SU-DHL-6 (cell line): ENCODE measurements around the gene PIK3R6.

Source experiments
- H2AFZ ChIP-seq: fragments of 200-600 bp; sonication (generic); 2 replicates; pipeline ENCODE4 v1.6.1; 2014; ENCODE audit warnings: low read depth, mild to moderate bottlenecking, moderate library complexity, mixed read lengths, antibody characterized with exemption, low read length; ENCODE audit not compliant: severe bottlenecking
- H3F3A ChIP-seq: fragments of 200-600 bp; shearing (Covaris generic); 2 replicates; pipeline ENCODE4 v1.6.0; 2016; ENCODE audit warnings: antibody characterized with exemption, mild to moderate bottlenecking; ENCODE audit not compliant: insufficient read depth
- H3K27ac ChIP-seq: fragments of 200-600 bp; sonication (generic); 2 replicates; pipeline ENCODE4 v1.5.1; 2016; ENCODE audit warnings: low read depth, mild to moderate bottlenecking, low read length, moderate library complexity, mixed read lengths
- H3K27me3 ChIP-seq: fragments of 200-600 bp; sonication (generic), shearing (Covaris generic); 2 replicates; pipeline ENCODE4 v1.6.0; 2014; ENCODE audit warnings: mild to moderate bottlenecking, low read length
- H3K36me3 ChIP-seq: fragments of 200-600 bp; sonication (generic); 2 replicates; pipeline ENCODE4 v1.6.1; 2014; ENCODE audit warnings: mild to moderate bottlenecking, low read length, mixed read lengths
- H3K4me2 ChIP-seq: fragments of 300-600, 200-600 bp; shearing (Covaris generic), sonication (generic); 2 replicates; pipeline ENCODE4 v1.6.0; 2014; ENCODE audit warnings: low read length, low read depth, mild to moderate bottlenecking; ENCODE audit not compliant: poor library complexity, severe bottlenecking
- H3K4me3 ChIP-seq: fragments of 200-600 bp; sonication (generic); 2 replicates; pipeline ENCODE4 v1.5.1; 2014; ENCODE audit warnings: antibody characterized with exemption, low read length, mild to moderate bottlenecking, mixed read lengths; ENCODE audit not compliant: insufficient read depth, poor library complexity, severe bottlenecking
- H3K79me2 ChIP-seq: fragments of 200-600 bp; sonication (generic); 2 replicates; pipeline ENCODE4 v1.6.1; 2014; ENCODE audit warnings: mild to moderate bottlenecking, low read length, moderate library complexity; ENCODE audit not compliant: insufficient read depth
- H3K9ac ChIP-seq: fragments of 200-600 bp; sonication (generic); 2 replicates; pipeline ENCODE4 v1.7.0; 2014; ENCODE audit warnings: mild to moderate bottlenecking, low read length
- H3K9me2 ChIP-seq: fragments of 200-600 bp; sonication (generic); replicated peaks from 2 replicates; pipeline ENCODE4 v1.6.1; 2014; ENCODE audit warnings: low read length; ENCODE audit not compliant: insufficient read depth
- H3K9me3 ChIP-seq: fragments of 200-600 bp; sonication (generic); 2 replicates; pipeline ENCODE4 v1.6.1; 2014; ENCODE audit warnings: low read length, mixed read lengths; ENCODE audit not compliant: insufficient read depth
- H4K20me1 ChIP-seq: fragments of 200-600 bp; sonication (generic); 2 replicates; pipeline ENCODE4 v1.6.1; 2014; ENCODE audit warnings: low read depth, mild to moderate bottlenecking, antibody characterized with exemption, low read length, moderate library complexity, mixed read lengths
- EZH2phosphoT487 ChIP-seq: fragments of 200-600 bp; sonication (generic), shearing (Covaris generic); conservative IDR thresholded peaks from 2 replicates; pipeline ENCODE4 v1.6.1; 2018; ENCODE audit warnings: mild to moderate bottlenecking, antibody characterized with exemption, low read length, moderate library complexity, mixed read lengths
- TF ChIP-seq, protein P1 (sequence below): fragments of 200-600 bp; sonication (generic); IDR thresholded peaks from one replicate; pipeline ENCODE4 v1.5.1; 2017; ENCODE audit warnings: antibody characterized with exemption, mild to moderate bottlenecking, low read length, moderate library complexity; ENCODE audit not compliant: insufficient read depth, poor library complexity, severe bottlenecking

Gene PIK3R6

DNA sequence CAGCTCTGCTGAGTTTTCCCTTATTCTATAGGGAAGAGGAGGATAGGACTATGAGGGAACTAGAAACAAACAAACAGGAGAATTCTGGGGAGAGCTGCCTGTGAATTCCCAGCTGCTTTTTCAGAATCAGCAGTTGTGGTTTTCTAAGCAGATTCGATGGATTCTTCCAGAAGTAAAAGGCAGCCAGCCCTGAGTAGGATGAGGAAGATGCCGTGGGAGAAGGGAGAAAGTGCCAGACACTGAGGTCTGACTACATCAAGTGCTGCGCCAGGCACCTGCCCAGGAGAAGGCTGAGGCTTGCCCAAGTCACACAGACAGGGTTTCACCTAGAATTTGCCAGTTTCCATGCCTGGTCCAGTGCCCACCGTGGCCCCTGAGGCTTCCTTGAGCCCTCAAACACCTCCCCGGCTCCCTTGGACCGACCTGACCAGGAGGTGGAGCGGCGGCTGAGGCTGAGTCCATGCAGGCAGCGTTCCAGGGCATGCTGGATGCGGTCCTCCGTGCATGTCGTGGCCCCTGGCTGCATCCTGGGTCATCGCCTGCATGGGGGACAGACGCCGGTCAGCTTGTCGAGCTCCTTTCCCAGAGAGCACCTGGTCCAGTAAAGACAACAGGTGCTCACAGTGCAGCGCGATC is 43.6 kb upstream of the PIK3R6 start:
- Histone ChIP-seq H3F3A (no peaks in the 10 kb centered on the region), H3K4me2 (no peak overlapping the region), H3K36me3 (no peaks in the 10 kb centered on the region), H3K9me2 (no peaks in the 10 kb centered on the region), H3K9me3 (no peaks in the 10 kb centered on the region), H3K79me2 (no peaks in the 10 kb centered on the region), H3K9ac (no peak overlapping the region), H3K27ac (no peak overlapping the region), H4K20me1 (no peaks in the 10 kb centered on the region), H2AFZ (no peak overlapping the region), H3K27me3 (no peaks in the 10 kb centered on the region), H3K4me3 (no peak overlapping the region)
- no peak for TF ChIP-seq EZH2phosphoT487
- TF ChIP-seq, protein P1, sequence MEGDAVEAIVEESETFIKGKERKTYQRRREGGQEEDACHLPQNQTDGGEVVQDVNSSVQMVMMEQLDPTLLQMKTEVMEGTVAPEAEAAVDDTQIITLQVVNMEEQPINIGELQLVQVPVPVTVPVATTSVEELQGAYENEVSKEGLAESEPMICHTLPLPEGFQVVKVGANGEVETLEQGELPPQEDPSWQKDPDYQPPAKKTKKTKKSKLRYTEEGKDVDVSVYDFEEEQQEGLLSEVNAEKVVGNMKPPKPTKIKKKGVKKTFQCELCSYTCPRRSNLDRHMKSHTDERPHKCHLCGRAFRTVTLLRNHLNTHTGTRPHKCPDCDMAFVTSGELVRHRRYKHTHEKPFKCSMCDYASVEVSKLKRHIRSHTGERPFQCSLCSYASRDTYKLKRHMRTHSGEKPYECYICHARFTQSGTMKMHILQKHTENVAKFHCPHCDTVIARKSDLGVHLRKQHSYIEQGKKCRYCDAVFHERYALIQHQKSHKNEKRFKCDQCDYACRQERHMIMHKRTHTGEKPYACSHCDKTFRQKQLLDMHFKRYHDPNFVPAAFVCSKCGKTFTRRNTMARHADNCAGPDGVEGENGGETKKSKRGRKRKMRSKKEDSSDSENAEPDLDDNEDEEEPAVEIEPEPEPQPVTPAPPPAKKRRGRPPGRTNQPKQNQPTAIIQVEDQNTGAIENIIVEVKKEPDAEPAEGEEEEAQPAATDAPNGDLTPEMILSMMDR: no peak

DNA sequence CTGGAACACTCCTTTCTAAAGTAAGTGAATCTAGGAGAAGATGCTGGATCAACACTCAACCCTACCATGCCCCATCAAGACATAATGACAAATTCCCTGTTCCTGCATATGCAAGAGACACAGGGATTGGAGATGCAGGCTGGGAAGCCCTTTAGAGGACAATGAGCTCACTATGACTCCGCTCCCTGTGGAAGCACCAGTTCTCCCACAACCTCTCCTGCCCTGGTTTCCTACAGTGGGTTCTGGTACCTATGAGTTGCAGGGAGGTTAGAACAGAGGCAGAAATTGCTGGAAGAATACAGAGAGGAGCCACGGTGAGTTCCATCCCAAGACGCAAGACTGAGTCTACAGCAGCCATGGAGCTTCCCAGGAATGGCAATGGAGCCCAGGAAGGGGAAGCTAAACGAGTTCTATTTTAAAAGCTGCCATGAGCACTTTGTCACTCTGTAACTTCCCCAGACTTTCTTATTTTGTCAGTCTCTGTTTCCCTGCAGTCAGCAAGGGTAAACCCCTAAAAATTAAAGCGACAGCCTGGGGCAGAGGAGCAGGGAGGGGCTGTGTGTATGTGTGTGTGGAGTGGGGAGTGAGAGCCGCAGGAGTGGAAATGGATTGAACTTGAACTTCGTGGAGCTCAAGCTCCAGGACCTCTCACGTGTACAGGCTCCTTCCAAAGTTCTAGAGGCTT is 42.3 kb upstream of the PIK3R6 start:
- no peaks in the 10 kb centered on the region for H3K27me3 ChIP-seq
- no peak overlapping the region for H3K4me2 ChIP-seq
- H3K4me3 ChIP-seq: no peak overlapping the region
- TF ChIP-seq, protein P1: no peak
- no peak for TF ChIP-seq EZH2phosphoT487
- no peaks in the 10 kb centered on the region for H3K79me2 ChIP-seq
- no peaks in the 10 kb centered on the region for H3K9me3 ChIP-seq
- no peaks in the 10 kb centered on the region for H3F3A ChIP-seq
- H3K36me3 ChIP-seq: no peaks in the 10 kb centered on the region
- H3K27ac ChIP-seq: no peak overlapping the region
- no peak overlapping the region for H3K9ac ChIP-seq
- no peaks in the 10 kb centered on the region for H4K20me1 ChIP-seq
- no peaks in the 10 kb centered on the region for H3K9me2 ChIP-seq
- H2AFZ ChIP-seq: no peak overlapping the region

DNA sequence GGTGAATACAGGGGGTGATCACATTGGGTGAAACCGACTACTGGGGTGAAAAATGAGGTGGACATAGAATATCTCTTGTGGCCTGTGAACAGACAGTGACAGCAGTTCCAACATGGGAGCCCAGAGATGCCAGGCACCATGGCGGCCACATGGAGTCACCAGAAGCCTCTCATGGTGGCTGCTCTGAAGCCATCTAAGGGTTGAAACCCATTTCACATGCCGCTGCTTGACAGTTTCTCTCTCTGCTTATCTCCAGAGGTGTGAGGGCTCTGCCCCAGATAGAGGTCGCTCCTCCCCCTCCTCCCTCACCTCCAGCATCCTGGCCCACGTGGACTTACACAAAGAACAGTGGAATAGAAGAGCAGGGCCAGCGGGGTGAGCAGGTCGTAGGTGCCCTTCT is 37.9 kb upstream of the PIK3R6 start:
- Histone ChIP-seq H3F3A (no peaks in the 10 kb centered on the region), H3K4me3 (no peak overlapping the region), H3K9me2 (no peaks in the 10 kb centered on the region), H3K79me2 (no peaks in the 10 kb centered on the region), H3K27me3 (no peaks in the 10 kb centered on the region), H4K20me1 (no peaks in the 10 kb centered on the region), H2AFZ (no peak overlapping the region), H3K36me3 (no peaks in the 10 kb centered on the region), H3K9me3 (no peaks in the 10 kb centered on the region), H3K9ac (no peak overlapping the region), H3K4me2 (no peak overlapping the region), H3K27ac (no peak overlapping the region)
- TF ChIP-seq, protein P1: no peak
